RWPE2 (cell line): ENCODE results near the gene GNL2.

Source experiments
- ATAC-seq: fragments of 200-7000 bp; cut with Tn5 transposase; 3 replicates; pipeline ENCODE4 v1.9.1; 2021; ENCODE audit warnings: low read depth
- DNase-seq: peaks from one replicate; pipeline ENCODE4 v3.0.0-alpha.2; 2020; ENCODE audit warnings: low spot score
- H3K27ac ChIP-seq: fragments of 450-650 bp; 2 replicates; pipeline ENCODE4 v1.5.1; 2017; ENCODE audit warnings: mild to moderate bottlenecking; ENCODE audit not compliant: poor library complexity, severe bottlenecking
- H3K27me3 ChIP-seq: fragments of 250-450 bp; sonication (Bioruptor Pico); 2 replicates; pipeline ENCODE4 v1.5.1; 2021; ENCODE audit warnings: mild to moderate bottlenecking, moderate library complexity; ENCODE audit not compliant: insufficient read depth, poor library complexity, severe bottlenecking
- H3K36me3 ChIP-seq: fragments of 250-450 bp; sonication (Bioruptor Pico); 2 replicates; pipeline ENCODE4 v1.5.1; 2020; ENCODE audit warnings: low read depth, mild to moderate bottlenecking, moderate library complexity
- H3K4me1 ChIP-seq: fragments of 250-450 bp; sonication (Bioruptor Pico); 2 replicates; pipeline ENCODE4 v1.5.1; 2021; ENCODE audit warnings: mild to moderate bottlenecking, moderate library complexity; ENCODE audit not compliant: insufficient read depth, poor library complexity, severe bottlenecking
- H3K4me3 ChIP-seq: fragments of 250-450 bp; sonication (Bioruptor Pico); 2 replicates; pipeline ENCODE4 v1.5.1; 2021; ENCODE audit warnings: mild to moderate bottlenecking, moderate library complexity; ENCODE audit not compliant: severe bottlenecking
- H3K9me3 ChIP-seq: fragments of 250-450 bp; sonication (Bioruptor Pico); 2 replicates; pipeline ENCODE4 v1.5.1; 2021; ENCODE audit warnings: mild to moderate bottlenecking, moderate library complexity; ENCODE audit not compliant: severe bottlenecking
- TF ChIP-seq, protein P1 (sequence below): fragments of 450-650 bp; IDR thresholded peaks from one replicate; pipeline ENCODE4 v1.5.1; 2017; ENCODE audit warnings: mild to moderate bottlenecking, moderate library complexity; ENCODE audit not compliant: poor library complexity, severe bottlenecking

GNL2 gene

DNA sequence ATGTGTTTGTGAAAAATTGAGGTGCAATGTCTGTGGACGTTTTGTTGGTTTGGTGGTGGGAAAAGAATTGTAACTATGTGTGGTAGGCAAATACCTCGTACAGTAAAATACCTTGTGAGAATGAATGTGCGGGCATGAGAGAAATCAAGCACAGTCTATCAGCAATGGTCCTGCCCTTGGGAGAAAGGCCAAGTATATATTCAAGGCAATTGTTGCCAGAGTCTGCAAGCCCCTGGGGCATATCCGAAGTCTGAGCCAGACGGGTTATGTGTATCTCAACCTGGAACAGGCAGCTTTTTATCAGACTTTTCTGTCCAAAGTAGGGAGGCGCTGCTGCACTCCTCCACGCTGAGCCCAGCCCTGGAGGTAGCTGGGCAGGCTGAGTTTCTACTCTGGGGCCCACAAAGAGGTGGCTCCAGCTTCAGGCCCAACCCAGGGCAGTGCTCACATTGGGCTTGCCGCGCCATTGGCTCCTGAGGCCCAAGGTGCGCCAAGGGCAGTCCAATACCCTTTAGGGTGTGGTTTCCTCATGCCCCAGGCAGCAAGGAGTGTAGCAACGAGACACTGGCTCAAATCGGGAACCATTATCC lies 9.4 kb upstream of the GNL2 start:
- DNase-seq (no peak), ATAC-seq (no peak)
- peaks cover 6% of the 10 kb centered on the region for H3K27me3 ChIP-seq
- no peaks in the 10 kb centered on the region for H3K4me1 ChIP-seq
- no peak overlapping the region for H3K4me3 ChIP-seq
- no peaks in the 10 kb centered on the region for H3K9me3 ChIP-seq
- no peaks in the 10 kb centered on the region for H3K36me3 ChIP-seq
- H3K27ac ChIP-seq = no peak overlapping the region
- TF ChIP-seq, protein P1, sequence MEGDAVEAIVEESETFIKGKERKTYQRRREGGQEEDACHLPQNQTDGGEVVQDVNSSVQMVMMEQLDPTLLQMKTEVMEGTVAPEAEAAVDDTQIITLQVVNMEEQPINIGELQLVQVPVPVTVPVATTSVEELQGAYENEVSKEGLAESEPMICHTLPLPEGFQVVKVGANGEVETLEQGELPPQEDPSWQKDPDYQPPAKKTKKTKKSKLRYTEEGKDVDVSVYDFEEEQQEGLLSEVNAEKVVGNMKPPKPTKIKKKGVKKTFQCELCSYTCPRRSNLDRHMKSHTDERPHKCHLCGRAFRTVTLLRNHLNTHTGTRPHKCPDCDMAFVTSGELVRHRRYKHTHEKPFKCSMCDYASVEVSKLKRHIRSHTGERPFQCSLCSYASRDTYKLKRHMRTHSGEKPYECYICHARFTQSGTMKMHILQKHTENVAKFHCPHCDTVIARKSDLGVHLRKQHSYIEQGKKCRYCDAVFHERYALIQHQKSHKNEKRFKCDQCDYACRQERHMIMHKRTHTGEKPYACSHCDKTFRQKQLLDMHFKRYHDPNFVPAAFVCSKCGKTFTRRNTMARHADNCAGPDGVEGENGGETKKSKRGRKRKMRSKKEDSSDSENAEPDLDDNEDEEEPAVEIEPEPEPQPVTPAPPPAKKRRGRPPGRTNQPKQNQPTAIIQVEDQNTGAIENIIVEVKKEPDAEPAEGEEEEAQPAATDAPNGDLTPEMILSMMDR = no peak

DNA sequence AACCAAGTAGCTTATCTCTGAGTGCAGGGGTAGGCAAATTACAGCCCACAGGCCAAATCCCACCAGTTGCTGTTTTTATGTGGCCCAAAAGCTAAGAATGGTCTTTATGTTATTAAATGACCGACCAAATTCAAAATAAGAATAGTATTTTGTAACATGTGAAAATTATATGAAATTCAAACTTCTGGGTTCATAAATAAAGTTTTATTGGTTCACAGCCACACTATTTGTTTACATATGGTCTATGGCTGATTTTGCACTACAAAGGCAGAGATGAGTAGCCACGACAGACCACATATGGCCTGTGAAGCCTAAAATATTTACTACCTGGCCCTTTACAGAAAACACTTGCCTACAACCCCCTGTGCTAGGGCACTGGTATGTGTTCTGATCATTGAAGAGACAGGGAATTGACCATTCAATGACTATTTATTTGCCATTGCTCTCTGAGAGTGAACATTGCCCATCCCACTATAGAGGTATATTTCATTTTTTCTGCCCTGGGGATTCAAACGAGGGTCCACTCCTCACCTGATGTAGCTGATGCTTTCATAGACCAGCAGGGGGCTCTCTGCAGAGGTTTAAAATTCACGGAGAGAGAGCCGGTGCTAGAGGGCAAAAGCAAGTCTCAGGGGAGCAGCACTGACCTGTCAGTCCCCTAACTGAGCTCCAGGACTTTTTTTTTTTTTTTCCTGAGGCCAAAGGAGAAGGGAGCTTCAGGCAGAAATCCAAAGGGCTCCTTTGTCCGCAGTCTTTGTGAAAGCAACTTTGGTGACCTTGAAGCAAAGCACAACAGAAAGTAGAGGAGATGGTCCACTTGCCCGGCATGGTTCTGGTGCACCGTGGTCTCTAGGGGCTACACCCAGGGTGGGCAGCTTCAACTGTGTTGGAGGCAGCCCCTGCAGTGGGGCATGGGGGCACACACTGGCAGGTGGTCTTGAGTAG lies 7.3 kb upstream of the GNL2 start:
- H3K4me3 ChIP-seq = no peak overlapping the region
- H3K27me3 ChIP-seq = no peaks in the 10 kb centered on the region
- H3K36me3 ChIP-seq = no peaks in the 10 kb centered on the region
- no peaks in the 10 kb centered on the region for H3K4me1 ChIP-seq
- no peaks in the 10 kb centered on the region for H3K9me3 ChIP-seq
- TF ChIP-seq, protein P1 = peak; percentile 76
- no peak overlapping the region for H3K27ac ChIP-seq
- ATAC-seq (peak; percentile 51; the same call in 2 of the 3 replicates), DNase-seq (no peak)

DNA sequence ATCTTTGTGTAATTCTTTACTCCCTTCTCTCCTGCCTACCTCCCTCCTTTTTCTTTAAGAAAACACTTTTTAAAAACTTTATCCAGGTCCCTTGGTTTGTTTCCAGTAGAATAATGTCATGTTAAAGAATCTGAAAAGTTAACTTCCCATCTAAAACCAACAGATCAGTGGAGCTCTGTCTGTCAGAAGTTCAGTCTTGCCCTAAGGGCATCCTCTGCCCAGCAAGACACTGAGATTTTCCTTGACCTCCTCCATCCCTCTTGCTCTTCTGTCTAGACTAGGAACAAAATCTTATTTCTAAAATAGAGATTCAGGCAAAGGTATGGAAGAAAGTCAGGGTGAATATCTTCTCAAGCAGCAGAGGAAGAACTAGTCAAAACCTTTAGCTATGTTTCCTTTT lies 5.7 kb upstream of the GNL2 start:
- ATAC-seq = no peak
- H3K27ac ChIP-seq = no peak overlapping the region

DNA sequence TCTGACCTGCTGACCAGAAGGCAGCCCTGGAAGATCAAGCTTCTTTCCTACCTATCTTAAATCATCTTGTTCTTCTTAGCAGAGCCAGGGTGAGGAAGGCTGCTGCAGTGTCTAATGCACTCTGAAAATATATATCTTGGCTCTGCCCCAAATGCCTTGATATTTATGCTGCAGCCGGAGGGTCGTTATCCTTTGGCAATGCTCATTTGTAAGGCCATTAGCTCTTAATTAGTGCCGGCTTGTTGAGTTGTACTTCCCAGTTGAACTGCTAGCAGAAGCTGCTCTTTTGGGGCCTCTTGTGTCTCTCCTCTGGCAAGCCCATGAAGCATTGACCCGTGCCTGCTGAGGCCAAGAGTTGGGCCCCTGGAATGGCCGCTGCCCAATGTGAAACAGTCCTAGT lies 4.2 kb upstream of the GNL2 start:
- no peaks in the 10 kb centered on the region for H3K36me3 ChIP-seq

More for the DNA sequence above, 5.7 kb upstream of the GNL2 start:
- DNase-seq = no peak
- no peaks in the 10 kb centered on the region for H3K27me3 ChIP-seq
- H3K9me3 ChIP-seq = no peaks in the 10 kb centered on the region
- TF ChIP-seq, protein P1 = no peak
- H3K4me1 ChIP-seq = no peaks in the 10 kb centered on the region
- H3K36me3 ChIP-seq = no peaks in the 10 kb centered on the region
- no peak overlapping the region for H3K4me3 ChIP-seq

More for the DNA sequence above, 4.2 kb upstream of the GNL2 start:
- no peak overlapping the region for H3K4me3 ChIP-seq
- ATAC-seq (no peak), DNase-seq (no peak)
- no peak overlapping the region for H3K27ac ChIP-seq
- no peaks in the 10 kb centered on the region for H3K27me3 ChIP-seq
- TF ChIP-seq, protein P1 = no peak
- no peaks in the 10 kb centered on the region for H3K9me3 ChIP-seq
- peaks cover under 1% of the 10 kb centered on the region for H3K4me1 ChIP-seq
